ENCODE measurements around the gene ITGB4. TPM values are rescaled to one million over a fixed set of nuclear protein-coding genes. Genes with fewer than 3 reads are reported as not detected.

ITGB4 gene
- total and polyA plus RNA-seq, 9 of the 15 experiments (the other 6 are each of a cell fraction or from before 2014, with no cell fraction given) = 0.05 to 2.8 (median 0.76) TPM; not detected in 3

- TF ChIP-seq NR2C2 (CRISPR knock-in tag; IDR thresholded peaks at IDR 0.05) (no peak), NR2C2 (tag; IDR thresholded peaks at IDR 0.05) (peak; percentile 67), CBX2 (IDR thresholded peaks at IDR 0.05; ENCODE audit: insufficient read depth, low read length, poor library complexity, severe bottlenecking) (no peak), ZNF354B (CRISPR knock-in tag; IDR thresholded peaks at IDR 0.05) (no peak), SREBF1 (IDR thresholded peaks at IDR 0.05; ENCODE audit: borderline replicate concordance, low read depth, low read length) (peak; percentile 37; the same call in 1 of the 2 replicates), ARID4B (CRISPR knock-in tag; IDR thresholded peaks at IDR 0.05) (no peak), MECOM (CRISPR knock-in tag; IDR thresholded peaks at IDR 0.05) (no peak), ESRRA (IDR thresholded peaks at IDR 0.05; ENCODE audit: borderline replicate concordance, low read depth) (peak; percentile 94), L3MBTL2 (IDR thresholded peaks at IDR 0.05) (no peak; the same call in 1 of the 2 replicates), MNT (conservative IDR thresholded peaks at IDR 0.05) (peak in 1 of 2 experiments; percentile 38; a peak in 2 of 4 replicates), ZNF518B (CRISPR knock-in tag; IDR thresholded peaks at IDR 0.05) (no peak), MCM3 (IDR thresholded peaks at IDR 0.05) (no peak), MCM7 (IDR thresholded peaks at IDR 0.05) (no peak), POLR2A (conservative IDR thresholded peaks at IDR 0.05) (no peak), ZNF212 (CRISPR knock-in tag; IDR thresholded peaks at IDR 0.05) (no peak), ZNF445 (CRISPR knock-in tag; IDR thresholded peaks at IDR 0.05; ENCODE audit: low read depth) (no peak), KLF16 (IDR thresholded peaks at IDR 0.05) (no peak), PKNOX1 (IDR thresholded peaks at IDR 0.05) (peak; percentile 31; the same call in 1 of the 2 replicates)
Observed at GRCh38 chr17:75738218-75738802, 17.1 kb downstream of the ITGB4 start (continued).

All from K562 (cell line).